ENCODE data around the gene FRS2. TPM values are rescaled to one million over a fixed set of nuclear protein-coding genes. Genes with fewer than 3 reads are reported as not detected.

The FRS2 gene
- total RNA-seq, 1 experiment from 2014 or later = 33.7 TPM

- H2BK12ac ChIP-seq (ENCODE audit: insufficient read length, low read depth, low read length) = no peak overlapping the region
- no peak overlapping the region for H2BK120ac ChIP-seq (ENCODE audit: low read depth, low read length, poor library complexity, severe bottlenecking)
- H2AK5ac ChIP-seq (ENCODE audit: insufficient read length, low read length) = no peak overlapping the region
- no peaks in the 10 kb centered on the region; a peak in 2 of 7 replicates for H3K36me3 Mint-ChIP-seq (ENCODE audit: insufficient read depth in 1 of 3, low read depth in 3 of 3)
- H3K9ac ChIP-seq (ENCODE audit: extremely low read depth, insufficient read length, low read length) = peak overlapping the region; percentile 89
- H2BK15ac ChIP-seq (ENCODE audit: low read depth, low read length) = no peak overlapping the region
- peak overlapping the region; percentile 82 to 96 (median 94) for H3K27ac Mint-ChIP-seq
- H2AFZ ChIP-seq (ENCODE audit: low read length) = no peak overlapping the region
- H2BK20ac ChIP-seq (ENCODE audit: low read depth, low read length, poor library complexity, severe bottlenecking) = no peak overlapping the region
- H4K91ac ChIP-seq (ENCODE audit: insufficient read length, low read depth, low read length) = no peak overlapping the region
- no peaks in the 10 kb centered on the region for H3K9me3 Mint-ChIP-seq
- no peaks in the 10 kb centered on the region for H4K20me1 ChIP-seq (ENCODE audit: control insufficient read depth, insufficient read depth, insufficient read length)
- H3K79me2 ChIP-seq (ENCODE audit: insufficient read depth, low read length) = peaks cover 35% of the 10 kb centered on the region
- H4K5ac ChIP-seq (ENCODE audit: insufficient read length, low read depth, low read length) = no peak overlapping the region
- no peaks in the 10 kb centered on the region for H3K27me3 ChIP-seq (ENCODE audit: insufficient read depth, low read length)
- H3K23me2 ChIP-seq (ENCODE audit: insufficient read length, low read depth, low read length, poor library complexity, severe bottlenecking) = peaks cover 4% of the 10 kb centered on the region
- H3K4me1 Mint-ChIP-seq = peaks cover 67 to 83% of the 10 kb centered on the region in 2 experiments
- H3K56ac ChIP-seq (ENCODE audit: insufficient read length, low read depth, low read length) = no peak overlapping the region
- H3T11ph ChIP-seq (ENCODE audit: low read length) = no peak overlapping the region
- no peaks in the 10 kb centered on the region for H3K27me3 Mint-ChIP-seq (ENCODE audit: low read depth)
- peaks cover 6% of the 10 kb centered on the region; the same call in 1 of the 2 replicates for H3K4me1 ChIP-seq (ENCODE audit: insufficient read depth, low read length)
- H3K27ac ChIP-seq (ENCODE audit: insufficient read length, low read depth, low read length) = peak overlapping the region; percentile 44
- DNase-seq = no peak
- no peak overlapping the region for H3K14ac ChIP-seq (ENCODE audit: insufficient read depth, low read length)
- no peak overlapping the region for H3K4ac ChIP-seq (ENCODE audit: low read depth, low read length)
- no peaks in the 10 kb centered on the region for H3K9me3 ChIP-seq (ENCODE audit: control insufficient read depth, low read depth, low read length)
- no peak overlapping the region for H3K18ac ChIP-seq (ENCODE audit: insufficient read length, low read depth, low read length)
- no peak overlapping the region for H2BK5ac ChIP-seq (ENCODE audit: insufficient read length, low read length)
- peaks cover 4% of the 10 kb centered on the region for H3K79me1 ChIP-seq (ENCODE audit: insufficient read depth, low read depth, low read length, poor library complexity, severe bottlenecking)
- H3K4me2 ChIP-seq (ENCODE audit: insufficient read depth, insufficient read length, low read length) = peak overlapping the region; percentile 94
- H3K23ac ChIP-seq (ENCODE audit: insufficient read length, low read depth, low read length) = no peak overlapping the region
- H4K8ac ChIP-seq (replicated peaks; ENCODE audit: insufficient read length, low read depth, low read length) = no peak overlapping the region
- no CpG with 5 or more reads among the region's 7 CpGs for WGBS (ENCODE audit: extremely low coverage, insufficient read length, low lambda C conversion rate)
- TF ChIP-seq, protein P1, sequence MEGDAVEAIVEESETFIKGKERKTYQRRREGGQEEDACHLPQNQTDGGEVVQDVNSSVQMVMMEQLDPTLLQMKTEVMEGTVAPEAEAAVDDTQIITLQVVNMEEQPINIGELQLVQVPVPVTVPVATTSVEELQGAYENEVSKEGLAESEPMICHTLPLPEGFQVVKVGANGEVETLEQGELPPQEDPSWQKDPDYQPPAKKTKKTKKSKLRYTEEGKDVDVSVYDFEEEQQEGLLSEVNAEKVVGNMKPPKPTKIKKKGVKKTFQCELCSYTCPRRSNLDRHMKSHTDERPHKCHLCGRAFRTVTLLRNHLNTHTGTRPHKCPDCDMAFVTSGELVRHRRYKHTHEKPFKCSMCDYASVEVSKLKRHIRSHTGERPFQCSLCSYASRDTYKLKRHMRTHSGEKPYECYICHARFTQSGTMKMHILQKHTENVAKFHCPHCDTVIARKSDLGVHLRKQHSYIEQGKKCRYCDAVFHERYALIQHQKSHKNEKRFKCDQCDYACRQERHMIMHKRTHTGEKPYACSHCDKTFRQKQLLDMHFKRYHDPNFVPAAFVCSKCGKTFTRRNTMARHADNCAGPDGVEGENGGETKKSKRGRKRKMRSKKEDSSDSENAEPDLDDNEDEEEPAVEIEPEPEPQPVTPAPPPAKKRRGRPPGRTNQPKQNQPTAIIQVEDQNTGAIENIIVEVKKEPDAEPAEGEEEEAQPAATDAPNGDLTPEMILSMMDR (conservative IDR thresholded peaks at IDR 0.05) = no peak
- peak overlapping the region; percentile 95 to 97 for H3K4me3 Mint-ChIP-seq
These were observed 865 bp downstream of the FRS2 start for GRCh38 chr12:69471076-69471430.
